ENCODE results near the gene ARL6IP6.

DNA sequence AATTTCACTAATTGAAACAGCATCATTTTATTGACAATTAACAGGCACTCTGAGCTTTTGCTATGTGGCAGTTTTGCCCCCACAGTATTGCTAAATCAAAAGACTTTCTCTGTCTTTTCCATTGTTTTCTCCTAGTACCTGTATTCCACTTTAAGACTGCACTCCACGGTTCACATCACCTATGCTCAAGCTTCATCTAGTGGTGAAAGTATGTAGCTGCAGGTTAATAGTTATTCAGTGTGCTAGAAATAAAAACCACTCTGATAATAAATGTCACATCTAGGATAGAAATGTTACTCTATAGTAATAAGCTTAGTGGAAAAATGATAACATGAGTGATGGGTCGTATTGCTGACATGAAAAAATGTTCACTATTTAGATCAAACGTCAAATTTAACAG, 24.6 kb downstream of the ARL6IP6 start:
- TF ChIP-seq, protein P1, sequence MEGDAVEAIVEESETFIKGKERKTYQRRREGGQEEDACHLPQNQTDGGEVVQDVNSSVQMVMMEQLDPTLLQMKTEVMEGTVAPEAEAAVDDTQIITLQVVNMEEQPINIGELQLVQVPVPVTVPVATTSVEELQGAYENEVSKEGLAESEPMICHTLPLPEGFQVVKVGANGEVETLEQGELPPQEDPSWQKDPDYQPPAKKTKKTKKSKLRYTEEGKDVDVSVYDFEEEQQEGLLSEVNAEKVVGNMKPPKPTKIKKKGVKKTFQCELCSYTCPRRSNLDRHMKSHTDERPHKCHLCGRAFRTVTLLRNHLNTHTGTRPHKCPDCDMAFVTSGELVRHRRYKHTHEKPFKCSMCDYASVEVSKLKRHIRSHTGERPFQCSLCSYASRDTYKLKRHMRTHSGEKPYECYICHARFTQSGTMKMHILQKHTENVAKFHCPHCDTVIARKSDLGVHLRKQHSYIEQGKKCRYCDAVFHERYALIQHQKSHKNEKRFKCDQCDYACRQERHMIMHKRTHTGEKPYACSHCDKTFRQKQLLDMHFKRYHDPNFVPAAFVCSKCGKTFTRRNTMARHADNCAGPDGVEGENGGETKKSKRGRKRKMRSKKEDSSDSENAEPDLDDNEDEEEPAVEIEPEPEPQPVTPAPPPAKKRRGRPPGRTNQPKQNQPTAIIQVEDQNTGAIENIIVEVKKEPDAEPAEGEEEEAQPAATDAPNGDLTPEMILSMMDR (IDR thresholded peaks at IDR 0.05; ENCODE audit: insufficient read depth, low read length, poor library complexity, severe bottlenecking): peak; percentile 38
- no peak for TF ChIP-seq EZH2phosphoT487 (conservative IDR thresholded peaks at IDR 0.05; ENCODE audit: low read length)
